H9 (cell line): ENCODE results near the gene KRTAP5-6. TPM values are rescaled to one million over a fixed set of nuclear protein-coding genes. Genes with fewer than 3 reads are reported as not detected.

ENCODE experiments used
- DNase-seq: peaks from one replicate; pipeline ENCODE4 v3.0.0-alpha.2; 2017
- H2AFZ ChIP-seq: one replicate; pipeline ENCODE4 v1.6.1; 2013; ENCODE audit warnings: mild to moderate bottlenecking, low read length, control low read depth, moderate library complexity
- H2AK5ac ChIP-seq: 2 replicates; pipeline ENCODE4 v1.6.1; 2013; ENCODE audit warnings: low read length, control low read depth, mixed read lengths; ENCODE audit not compliant: insufficient read length
- H2BK120ac ChIP-seq: one replicate; pipeline ENCODE4 v1.6.1; 2013; ENCODE audit warnings: low read depth, mild to moderate bottlenecking, low read length, control low read depth, inconsistent platforms; ENCODE audit not compliant: poor library complexity, severe bottlenecking
- H2BK12ac ChIP-seq: 2 replicates; pipeline ENCODE4 v1.6.1; 2013; ENCODE audit warnings: low read length, control low read depth, mixed read lengths, low read depth; ENCODE audit not compliant: insufficient read length
- H2BK15ac ChIP-seq: 2 replicates; pipeline ENCODE4 v1.6.1; 2013; ENCODE audit warnings: low read depth, low read length, control low read depth
- H2BK20ac ChIP-seq: one replicate; pipeline ENCODE4 v1.6.1; 2013; ENCODE audit warnings: low read depth, mild to moderate bottlenecking, low read length, control low read depth, inconsistent platforms; ENCODE audit not compliant: poor library complexity, severe bottlenecking
- H2BK5ac ChIP-seq: 2 replicates; pipeline ENCODE4 v1.6.1; 2013; ENCODE audit warnings: low read length, control low read depth, mixed read lengths; ENCODE audit not compliant: insufficient read length
- H3K14ac ChIP-seq: 2 replicates; pipeline ENCODE4 v1.6.1; 2013; ENCODE audit warnings: low read length, control low read depth; ENCODE audit not compliant: insufficient read depth
- H3K18ac ChIP-seq: 2 replicates; pipeline ENCODE4 v1.6.1; 2013; ENCODE audit warnings: low read depth, mild to moderate bottlenecking, mixed read lengths, low read length, control low read depth; ENCODE audit not compliant: insufficient read length
- H3K23ac ChIP-seq: 2 replicates; pipeline ENCODE4 v1.6.1; 2013; ENCODE audit warnings: low read length, control low read depth, mixed read lengths, low read depth; ENCODE audit not compliant: insufficient read length
- H3K23me2 ChIP-seq: 2 replicates; pipeline ENCODE4 v1.6.1; 2013; ENCODE audit warnings: low read depth, mild to moderate bottlenecking, mixed read lengths, low read length, control low read depth; ENCODE audit not compliant: insufficient read length, poor library complexity, severe bottlenecking
- H3K27ac ChIP-seq: 2 replicates; pipeline ENCODE4 v1.5.1; 2013; ENCODE audit warnings: low read length, control low read depth, mixed read lengths, low read depth; ENCODE audit not compliant: insufficient read length
- H3K27me3 ChIP-seq: 2 replicates; pipeline ENCODE4 v1.6.1; 2013; ENCODE audit warnings: low read length, control low read depth, inconsistent platforms; ENCODE audit not compliant: insufficient read depth
- H3K4ac ChIP-seq: 2 replicates; pipeline ENCODE4 v1.6.1; 2013; ENCODE audit warnings: low read depth, mild to moderate bottlenecking, control low read depth, inconsistent platforms, low read length, moderate library complexity
- H3K4me1 ChIP-seq: 2 replicates; pipeline ENCODE4 v1.6.1; 2013; ENCODE audit warnings: low read length, control low read depth, inconsistent platforms; ENCODE audit not compliant: insufficient read depth
- H3K4me2 ChIP-seq: 2 replicates; pipeline ENCODE4 v1.6.1; 2013; ENCODE audit warnings: low read length, control low read depth, mixed read lengths; ENCODE audit not compliant: insufficient read length, insufficient read depth
- H3K56ac ChIP-seq: 2 replicates; pipeline ENCODE4 v1.6.1; 2013; ENCODE audit warnings: low read depth, mild to moderate bottlenecking, mixed read lengths, low read length, control low read depth; ENCODE audit not compliant: insufficient read length
- H3K79me1 ChIP-seq: 2 replicates; pipeline ENCODE4 v1.6.1; 2013; ENCODE audit warnings: low read depth, mild to moderate bottlenecking, moderate library complexity, low read length, control low read depth, inconsistent platforms; ENCODE audit not compliant: insufficient read depth, poor library complexity, severe bottlenecking
- H3K79me2 ChIP-seq: 2 replicates; pipeline ENCODE4 v1.6.1; 2013; ENCODE audit warnings: low read length, control low read depth, inconsistent platforms; ENCODE audit not compliant: insufficient read depth
- H3K9ac ChIP-seq: 2 replicates; pipeline ENCODE4 v1.6.1; 2013; ENCODE audit warnings: low read length, control low read depth, mixed read lengths; ENCODE audit not compliant: insufficient read length; ENCODE audit errors: extremely low read depth
- H3K9me3 ChIP-seq: one replicate; pipeline ENCODE4 v1.6.1; 2013; ENCODE audit warnings: low read depth, low read length, inconsistent platforms; ENCODE audit not compliant: control insufficient read depth
- H3T11ph ChIP-seq: one replicate; pipeline ENCODE4 v1.6.1; 2013; ENCODE audit warnings: mild to moderate bottlenecking, low read length, control low read depth, inconsistent platforms
- H4K20me1 ChIP-seq: one replicate; pipeline ENCODE4 v1.6.1; 2013; ENCODE audit not compliant: control insufficient read depth, insufficient read length, insufficient read depth
- H4K5ac ChIP-seq: 2 replicates; pipeline ENCODE4 v1.6.1; 2013; ENCODE audit warnings: low read depth, mild to moderate bottlenecking, mixed read lengths, low read length, control low read depth; ENCODE audit not compliant: insufficient read length
- H4K8ac ChIP-seq: replicated peaks from 2 replicates; pipeline ENCODE4 v1.6.1; 2013; ENCODE audit warnings: low read length, control low read depth, mixed read lengths, low read depth; ENCODE audit not compliant: insufficient read length
- H4K91ac ChIP-seq: 2 replicates; pipeline ENCODE4 v1.6.1; 2013; ENCODE audit warnings: low read depth, mild to moderate bottlenecking, moderate library complexity, mixed read lengths, low read length, control low read depth; ENCODE audit not compliant: insufficient read length
- H3K27ac Mint-ChIP-seq, 3 experiments: 2 replicates in 2 of 3; 3 replicates in 1 of 3; pipeline ENCODE4 v1.8.0; 2020 to 2021; ENCODE audit warnings: mixed read lengths in 3 of 3, mild to moderate bottlenecking in 1 of 3, moderate library complexity in 1 of 3
- H3K27me3 Mint-ChIP-seq: 2 replicates; pipeline ENCODE4 v1.8.0; 2021; ENCODE audit warnings: low read depth, mild to moderate bottlenecking, moderate library complexity, mixed read lengths
- H3K36me3 Mint-ChIP-seq, 3 experiments: 2 replicates in 2 of 3; 3 replicates in 1 of 3; pipeline ENCODE4 v1.8.0; 2020 to 2021; ENCODE audit warnings: low read depth in 3 of 3, mixed read lengths in 3 of 3; ENCODE audit not compliant: insufficient read depth in 1 of 3
- H3K4me1 Mint-ChIP-seq, 2 experiments: 2 replicates each; pipeline ENCODE4 v1.8.0; 2020; ENCODE audit warnings: mixed read lengths in 2 of 2
- H3K4me3 Mint-ChIP-seq, 2 experiments: 2 replicates in 1 of 2; 3 replicates in 1 of 2; pipeline ENCODE4 v1.8.0; 2020 to 2021; ENCODE audit warnings: mild to moderate bottlenecking in 2 of 2, mixed read lengths in 2 of 2, moderate library complexity in 1 of 2
- H3K9me3 Mint-ChIP-seq, 2 experiments: 2 replicates in 1 of 2; 3 replicates in 1 of 2; pipeline ENCODE4 v1.8.0; 2020; ENCODE audit warnings: mild to moderate bottlenecking in 2 of 2, mixed read lengths in 2 of 2, moderate library complexity in 1 of 2
- CTCF ChIP-seq: fragments of 200-600 bp; sonication (generic); conservative IDR thresholded peaks from 3 replicates; pipeline ENCODE4 v1.8.0; 2021; ENCODE audit warnings: antibody characterized with exemption, mild to moderate bottlenecking
- WGBS: extraction: QIAGEN DNeasy Blood & Tissue Kit; methylation state at CpG from one replicate; pipeline ENCODE4 v1.1.7; 2013; ENCODE audit warnings: missing lambda C conversion rate, low lambda C conversion rate, mixed read lengths; ENCODE audit not compliant: insufficient read length; ENCODE audit errors: extremely low coverage; 5-methylcytosine and 5-hydroxymethylcytosine counted together
- total RNA-seq: library from RNA; stranded (reverse); gene quantifications from 2 replicates; pipeline ENCODE4 v1.2.1, GENCODE V29; 2021

The KRTAP5-6 gene
- total RNA-seq, 1 experiment from 2014 or later, result not detected

GRCh38 chr11:1690167-1691025 lies 6.6 kb upstream of the KRTAP5-6 start:
- no peak overlapping the region for H2BK20ac ChIP-seq
- no peak overlapping the region for H3K27ac ChIP-seq
- no peak overlapping the region for H3K9ac ChIP-seq
- H3K79me1 ChIP-seq, result no peaks in the 10 kb centered on the region
- no peak overlapping the region for H3K23ac ChIP-seq
- H2BK12ac ChIP-seq, result no peak overlapping the region
- Mint-ChIP-seq H3K4me3 (no peak overlapping the region), H3K27ac (no peak overlapping the region; a peak in 1 of 7 replicates), H3K36me3 (no peaks in the 10 kb centered on the region), H3K9me3 (peaks cover 0 to 2% of the 10 kb centered on the region in 2 experiments; a peak in 2 of 5 replicates), H3K4me1 (peaks cover 10 to 16% of the 10 kb centered on the region in 2 experiments), H3K27me3 (peaks cover 48% of the 10 kb centered on the region)
- H3K27me3 ChIP-seq, result no peaks in the 10 kb centered on the region; the same call in 1 of the 2 replicates
- H2BK120ac ChIP-seq, result no peak overlapping the region
- no peak overlapping the region for H3K56ac ChIP-seq
- H3K4ac ChIP-seq, result no peak overlapping the region
- H3K4me2 ChIP-seq, result no peak overlapping the region
- H3T11ph ChIP-seq, result no peak overlapping the region
- no peaks in the 10 kb centered on the region for H3K79me2 ChIP-seq
- no peaks in the 10 kb centered on the region for H4K20me1 ChIP-seq
- no peak overlapping the region for H4K5ac ChIP-seq
- no peak overlapping the region for H2BK5ac ChIP-seq
- H3K4me1 ChIP-seq, result no peaks in the 10 kb centered on the region
- no peak overlapping the region for H2BK15ac ChIP-seq
- H4K8ac ChIP-seq, result no peak overlapping the region
- no peak overlapping the region for H3K18ac ChIP-seq
- H3K9me3 ChIP-seq, result no peaks in the 10 kb centered on the region
- H3K23me2 ChIP-seq, result no peaks in the 10 kb centered on the region
- no CpG with 5 or more reads among the region's 22 CpGs for WGBS
- no peak for TF ChIP-seq CTCF
- H2AFZ ChIP-seq, result no peak overlapping the region
- no peak overlapping the region for H4K91ac ChIP-seq
- DNase-seq, result no peak
- H2AK5ac ChIP-seq, result no peak overlapping the region
- H3K14ac ChIP-seq, result no peak overlapping the region
